VCaP (cell line): ENCODE measurements around the gene C20orf144.

ENCODE experiments used
- H3K27ac ChIP-seq: fragments of 450-650 bp; 2 replicates; pipeline ENCODE4 v1.5.1; 2017
- TF ChIP-seq, protein P1 (sequence below): fragments of 450-650 bp; conservative IDR thresholded peaks from 2 replicates; pipeline ENCODE4 v1.5.1; 2017; ENCODE audit warnings: mild to moderate bottlenecking, moderate library complexity

The C20orf144 gene

DNA sequence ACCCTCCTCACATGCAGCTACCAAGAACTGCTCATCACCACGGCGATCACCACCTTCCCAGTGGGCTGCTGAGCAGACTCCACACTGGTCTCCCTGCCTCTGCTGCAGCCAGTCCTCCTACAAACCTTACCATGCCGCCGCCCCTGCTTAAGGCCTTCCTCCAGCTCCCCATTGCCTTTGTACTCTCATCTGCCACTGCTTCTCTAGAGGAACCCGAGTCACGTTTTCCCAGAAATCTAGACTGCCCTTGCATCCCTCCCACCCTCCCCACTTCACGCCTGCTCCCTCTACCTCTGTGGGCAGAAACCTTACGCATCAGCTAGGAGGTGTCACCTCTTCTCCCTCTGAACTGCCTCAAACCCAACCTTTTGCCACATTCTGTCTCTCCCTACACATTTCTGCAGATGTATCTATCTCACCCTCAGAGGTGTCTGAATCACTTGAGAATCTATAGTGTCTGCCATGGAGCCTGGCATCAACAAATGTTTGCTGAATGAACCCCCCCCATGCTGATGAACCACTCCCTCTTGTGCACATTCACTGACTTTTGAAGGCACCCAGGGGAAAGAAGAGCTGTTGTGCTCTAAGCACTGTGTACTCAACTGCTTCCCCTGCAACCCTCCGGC is 19.7 kb downstream of the C20orf144 start:
- TF ChIP-seq, protein P1, sequence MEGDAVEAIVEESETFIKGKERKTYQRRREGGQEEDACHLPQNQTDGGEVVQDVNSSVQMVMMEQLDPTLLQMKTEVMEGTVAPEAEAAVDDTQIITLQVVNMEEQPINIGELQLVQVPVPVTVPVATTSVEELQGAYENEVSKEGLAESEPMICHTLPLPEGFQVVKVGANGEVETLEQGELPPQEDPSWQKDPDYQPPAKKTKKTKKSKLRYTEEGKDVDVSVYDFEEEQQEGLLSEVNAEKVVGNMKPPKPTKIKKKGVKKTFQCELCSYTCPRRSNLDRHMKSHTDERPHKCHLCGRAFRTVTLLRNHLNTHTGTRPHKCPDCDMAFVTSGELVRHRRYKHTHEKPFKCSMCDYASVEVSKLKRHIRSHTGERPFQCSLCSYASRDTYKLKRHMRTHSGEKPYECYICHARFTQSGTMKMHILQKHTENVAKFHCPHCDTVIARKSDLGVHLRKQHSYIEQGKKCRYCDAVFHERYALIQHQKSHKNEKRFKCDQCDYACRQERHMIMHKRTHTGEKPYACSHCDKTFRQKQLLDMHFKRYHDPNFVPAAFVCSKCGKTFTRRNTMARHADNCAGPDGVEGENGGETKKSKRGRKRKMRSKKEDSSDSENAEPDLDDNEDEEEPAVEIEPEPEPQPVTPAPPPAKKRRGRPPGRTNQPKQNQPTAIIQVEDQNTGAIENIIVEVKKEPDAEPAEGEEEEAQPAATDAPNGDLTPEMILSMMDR = no peak
- H3K27ac ChIP-seq = no peak overlapping the region; the same call in 1 of the 2 replicates

DNA sequence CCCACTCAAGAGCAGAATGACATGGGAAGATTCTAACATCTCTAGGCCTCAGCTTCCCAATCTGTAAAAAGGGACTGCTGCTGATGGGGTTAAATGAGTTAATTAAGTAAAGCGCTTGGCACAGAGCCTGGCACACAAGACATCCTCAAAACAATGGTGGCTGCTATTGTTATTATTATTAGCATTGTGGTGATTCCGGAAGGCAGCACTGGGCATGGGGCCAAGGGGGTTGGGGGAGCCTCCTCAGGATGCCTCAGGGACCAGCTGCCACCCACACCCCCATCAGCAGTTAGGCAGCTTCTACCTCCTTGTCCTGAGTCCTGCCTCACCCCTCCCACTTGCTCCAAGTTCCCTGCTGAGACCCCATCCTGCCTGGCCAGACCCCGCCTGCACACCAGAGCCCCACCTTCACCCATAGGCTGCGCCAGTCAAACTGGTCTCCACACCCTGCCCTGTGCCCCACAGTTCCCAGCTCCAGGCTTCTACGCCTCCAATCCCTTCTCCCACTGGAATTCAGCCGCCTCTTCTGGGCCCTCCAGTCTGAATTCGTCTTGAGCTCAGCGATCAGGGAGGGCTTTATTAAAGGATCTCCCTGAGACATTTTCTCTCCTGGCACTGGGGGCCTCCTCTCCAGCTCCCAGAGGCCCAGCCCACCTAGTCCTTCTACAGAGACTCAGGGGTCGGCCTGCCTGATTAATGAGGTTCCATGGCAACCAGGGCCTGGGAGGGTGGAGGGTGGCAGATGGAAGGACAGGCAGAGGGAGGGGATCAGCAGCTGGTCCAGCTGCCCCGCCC is 22.6 kb downstream of the C20orf144 start:
- peak overlapping the region; percentile 92 for H3K27ac ChIP-seq
- TF ChIP-seq, protein P1 = no peak

DNA sequence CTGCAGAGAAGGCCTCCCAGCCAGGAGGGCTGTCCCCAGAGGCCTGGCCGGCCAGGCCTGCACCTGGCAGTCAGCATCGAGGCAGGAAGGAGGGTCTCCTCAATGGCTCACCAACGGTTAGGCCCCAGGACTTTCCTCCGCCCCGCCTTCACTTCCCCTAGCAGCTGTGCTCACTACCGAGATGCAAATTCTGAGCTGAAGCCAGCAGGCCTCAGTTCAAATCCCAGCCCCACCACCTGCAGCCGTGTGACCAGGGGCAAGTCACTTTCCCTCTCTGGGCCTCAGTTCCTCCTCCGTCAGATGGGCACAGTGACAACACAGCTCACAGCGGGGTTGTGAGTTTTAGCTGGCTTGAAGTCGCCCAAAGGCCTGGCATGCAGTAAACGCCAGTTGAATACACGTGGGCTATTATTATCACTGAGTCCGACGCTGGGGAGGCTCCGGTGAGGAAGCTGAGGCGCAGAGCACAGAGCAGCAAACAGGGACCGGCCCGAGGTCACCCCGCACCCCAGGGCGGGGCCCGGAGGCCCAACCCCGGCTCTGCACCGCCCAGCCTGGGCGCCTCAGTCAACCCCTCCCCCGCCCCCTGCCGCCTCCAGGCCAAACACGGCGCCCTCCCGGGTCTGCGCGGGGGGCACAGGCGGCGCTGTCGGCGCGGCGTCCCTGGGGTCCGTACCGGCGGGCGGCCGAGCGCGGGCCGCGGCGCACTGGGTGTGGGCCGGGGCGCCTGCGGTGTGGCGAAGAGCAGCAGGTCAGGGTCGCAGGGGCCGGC is 23.4 kb downstream of the C20orf144 start:
- TF ChIP-seq, protein P1 = no peak
- H3K27ac ChIP-seq = peak overlapping the region; percentile 92

DNA sequence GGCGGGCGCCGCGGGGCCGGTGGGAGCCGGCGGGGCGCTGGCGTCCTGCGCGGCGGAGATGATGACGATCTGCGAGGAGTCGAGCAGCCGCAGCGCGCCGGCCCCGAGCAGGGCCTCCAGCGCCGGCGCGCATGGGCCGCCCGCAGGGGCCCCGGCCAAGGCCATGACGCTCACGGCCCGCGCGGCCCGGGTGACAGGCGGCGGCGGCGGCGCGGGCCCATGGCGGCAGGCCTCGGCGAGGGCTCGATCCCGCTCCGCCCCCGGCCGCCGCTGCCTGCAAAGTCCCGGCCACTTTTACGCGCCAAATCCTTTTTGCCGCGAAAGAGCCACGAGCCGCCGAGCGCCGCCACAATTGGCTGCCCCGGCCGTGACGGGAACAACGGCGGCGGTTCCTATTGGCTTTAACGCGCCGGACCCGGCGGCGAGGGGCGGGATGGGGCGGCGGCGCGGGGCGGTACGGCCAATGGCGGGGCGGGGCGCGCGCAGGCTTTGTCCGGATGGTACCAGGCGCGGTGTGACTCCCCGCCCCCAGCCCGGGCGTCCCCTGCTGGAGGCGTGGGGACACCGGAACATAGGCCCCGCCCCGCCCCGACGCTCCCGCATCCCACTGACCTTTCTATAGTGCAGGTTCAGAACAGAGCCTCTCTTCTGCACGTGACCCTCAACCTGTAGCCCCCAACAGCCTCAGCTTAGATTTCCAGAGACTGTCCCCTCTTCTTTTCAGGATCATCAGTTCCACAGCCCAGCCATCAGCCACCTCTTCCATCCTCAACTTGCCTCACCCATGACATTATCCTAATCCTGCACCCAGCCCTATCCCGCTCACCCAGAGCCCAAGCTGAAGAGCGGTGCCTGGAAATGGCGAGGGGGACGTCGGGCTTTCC is 24.2 kb downstream of the C20orf144 start, which contains the start of gene E2F1:
E2F1 (minus strand) TSS at position 286 of the 884 bp plus-strand sequence; CDS start at position 165, 121 bp downstream.
- peak within 1 kb of the TSS; percentile 92 for H3K27ac ChIP-seq
- TF ChIP-seq, protein P1 = peak; percentile 28; the same call in 1 of the 2 replicates

DNA sequence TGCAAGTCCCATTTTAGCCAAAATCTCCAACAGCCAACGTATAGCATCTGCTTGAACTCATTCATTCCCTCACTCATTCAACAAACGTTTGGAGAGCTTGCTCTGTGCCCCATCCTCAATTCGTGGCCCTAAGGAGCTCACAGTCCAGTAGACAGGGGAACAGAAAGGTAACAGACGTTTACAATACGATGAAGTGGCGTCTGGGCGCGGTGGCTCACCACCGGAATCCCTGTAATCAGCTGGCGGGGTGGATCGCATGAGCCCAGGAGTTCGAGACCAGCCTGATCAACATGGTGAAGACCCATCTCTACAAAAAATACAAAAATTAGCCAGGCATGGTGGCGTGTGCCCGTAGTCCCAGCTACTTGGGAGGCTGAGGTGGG is 24.8 kb downstream of the C20orf144 start:
- peak overlapping the region; percentile 92 for H3K27ac ChIP-seq
- TF ChIP-seq, protein P1 = no peak

DNA sequence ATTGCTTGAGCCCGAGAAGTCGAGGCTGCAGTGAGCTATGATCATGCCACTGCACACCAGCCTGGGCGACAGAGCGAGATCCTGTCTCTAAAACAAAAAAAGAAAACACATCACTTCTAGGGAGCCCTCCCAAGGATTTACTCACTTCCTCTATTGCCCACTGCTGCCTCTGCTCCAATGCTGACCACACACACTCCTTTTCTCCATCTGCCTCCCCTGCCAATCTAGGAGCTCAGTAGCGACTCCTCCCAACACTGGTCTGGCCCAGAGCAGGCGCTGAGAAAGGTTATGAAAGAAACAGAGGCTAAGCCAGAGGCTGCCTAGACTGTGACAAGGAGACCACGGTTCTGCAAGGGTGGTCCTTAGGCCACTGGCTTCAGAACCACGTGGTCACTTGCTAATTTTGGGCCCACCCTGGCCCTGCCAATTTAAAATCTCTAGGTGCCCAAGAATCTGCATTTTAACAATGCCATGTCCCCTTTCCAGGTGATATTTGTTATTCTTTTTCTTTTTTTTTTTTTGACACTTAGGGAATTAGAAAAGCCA is 25.3 kb downstream of the C20orf144 start:
- H3K27ac ChIP-seq = peak overlapping the region; percentile 92
- TF ChIP-seq, protein P1 = no peak
